Esophagus muscularis mucosa (tissue), 4 donors: ENCODE results near the gene PKP3. TPM values are rescaled to one million over a fixed set of nuclear protein-coding genes. Genes with fewer than 3 reads are reported as not detected.
A peak's percentile ranks its signal among the peaks of the same experiment; 100 is the strongest.

Experiments
- DNase-seq: peaks from one replicate; pipeline ENCODE4 v3.0.0-alpha.2; 2017; ENCODE audit errors: extremely low spot score
- H3K27ac ChIP-seq, 4 donors: fragments of 200-600 bp; sonication (generic); replicated peaks in 1 of 4; 1 replicate in 3 of 4; 2 replicates in 1 of 4; pipeline ENCODE4 v1.5.1; 2016 to 2019; ENCODE audit warnings: mild to moderate bottlenecking in 1 of 4
- H3K27me3 ChIP-seq, 4 donors: fragments of 200-600 bp; sonication (generic); one replicate each; pipeline versions ENCODE4 v1.5.1 to v1.6.0; 2016 to 2019
- H3K36me3 ChIP-seq, 4 donors: fragments of 200-600 bp; sonication (generic); one replicate each; pipeline ENCODE4 v1.5.1; 2016 to 2019
- H3K4me1 ChIP-seq, 4 donors: fragments of 200-600 bp; sonication (generic); one replicate each; pipeline ENCODE4 v1.5.1; 2016 to 2019
- H3K4me3 ChIP-seq, 4 donors: fragments of 200-600 bp; sonication (generic); 1 replicate in 2 of 4; 2 replicates in 2 of 4; pipeline ENCODE4 v1.5.1; 2016 to 2019; ENCODE audit warnings: mild to moderate bottlenecking in 4 of 4, moderate library complexity in 1 of 4
- H3K9me3 ChIP-seq, 4 donors: fragments of 200-600 bp; sonication (generic); 1 replicate in 3 of 4; 2 replicates in 1 of 4; pipeline ENCODE4 v1.5.1; 2016 to 2019
- CTCF ChIP-seq, 3 experiments: fragments of 200-600 bp in 2 of 3; fragments of 450-650 bp in 1 of 3; sonication (generic) in 2 of 3; IDR thresholded peaks; one replicate each; pipeline ENCODE4 v1.5.1; 2017 to 2019; ENCODE audit warnings: antibody characterized with exemption in 3 of 3, mild to moderate bottlenecking in 2 of 3, moderate library complexity in 1 of 3
- EP300 ChIP-seq: sonication (generic); formaldehyde crosslinking; IDR thresholded peaks from one replicate; pipeline ENCODE4 v1.6.1; 2017; ENCODE audit warnings: antibody characterized with exemption
- POLR2A ChIP-seq: fragments of 450-650 bp; IDR thresholded peaks from one replicate; pipeline ENCODE4 v1.6.1; 2017; ENCODE audit warnings: antibody characterized with exemption, moderate library complexity, mild to moderate bottlenecking, low read depth
- POLR2AphosphoS5 ChIP-seq, 2 donors: sonication (generic); formaldehyde crosslinking; IDR thresholded peaks; one replicate each; pipeline ENCODE4 v1.6.1; 2017; ENCODE audit warnings: antibody characterized with exemption in 2 of 2
- WGBS: methylation state at CpG from one replicate; pipeline ENCODE4 v1.1.5; 2018; 5-methylcytosine and 5-hydroxymethylcytosine counted together
- intact Hi-C: fragments of 100-400 bp; cut with DNase I; formaldehyde crosslinking; loops from one replicate; pipeline ENCODE4 v1.15.1; 2023
- total RNA-seq, 4 donors: library from RNA; depleted of rRNA; stranded (reverse); fragments of >200 nt; gene quantifications; one replicate each; pipeline versions ENCODE4 v1.1.0 to v1.2.1, GENCODE V29; 2016

PKP3 gene
- total RNA-seq, 4 donors from 2014 or later = 0.17 to 1.1 (median 0.51) TPM

DNA sequence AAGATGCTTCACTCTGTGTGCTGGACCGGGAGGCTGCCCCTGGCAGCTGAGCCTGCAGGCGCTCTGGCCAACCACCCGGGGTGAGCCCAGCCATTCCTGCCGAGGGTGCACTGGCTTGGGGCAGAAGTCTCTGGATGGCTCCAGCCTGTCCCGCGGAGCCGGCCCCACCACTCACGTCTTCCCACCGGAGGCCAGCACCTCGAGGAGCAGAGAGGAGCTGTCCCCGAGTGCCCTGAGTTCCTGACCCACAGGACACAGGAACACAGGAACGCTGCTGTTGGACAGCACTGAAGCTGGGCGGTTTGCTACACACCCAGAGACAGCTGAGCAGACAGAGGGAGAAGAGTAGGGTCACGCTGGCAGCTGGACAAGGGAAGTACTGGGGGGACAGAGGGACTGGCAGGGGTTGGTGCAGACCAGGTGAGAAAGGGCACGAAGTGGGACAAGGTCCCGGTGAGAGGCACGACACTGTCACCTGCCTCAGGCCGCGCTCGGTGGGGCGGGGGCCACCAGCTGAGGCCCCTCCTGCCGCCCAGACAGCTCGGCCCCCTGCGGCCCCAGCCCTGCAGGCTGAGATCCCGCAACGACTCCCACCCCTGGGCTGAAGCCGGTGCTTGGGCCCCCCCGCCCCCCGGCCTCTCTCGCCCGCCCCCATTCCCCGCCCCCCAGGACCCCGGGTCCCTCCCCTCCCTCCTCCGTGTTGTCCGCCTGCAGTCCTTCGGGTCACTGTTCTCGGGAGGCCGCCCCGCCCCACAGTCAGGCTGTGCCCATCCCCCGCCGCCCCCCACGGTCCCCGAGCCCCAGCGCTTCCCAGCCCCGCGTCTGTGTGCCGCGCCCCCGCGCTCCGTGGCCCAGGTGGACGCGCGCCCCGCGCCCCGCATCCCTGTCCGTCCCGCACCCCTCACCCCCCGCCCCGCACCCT lies 25.3 kb upstream of the PKP3 start:
- H3K4me1 ChIP-seq = peaks cover 5 to 21% (median 20%) of the 10 kb centered on the region in 4 donors
- intact Hi-C loops = loop anchor here (10.0 kb wide), 1 partner anchor 164 kb away; the partner anchor contains the start of genes BET1L and RIC8A
- H3K4me3 ChIP-seq = peak overlapping the region; percentile 42 to 59 (median 50)
- peak overlapping the region in 3 of 4 donors; percentile 13 to 70 (median 40) for H3K27ac ChIP-seq
- WGBS = 0% methylated on average over 9 of the region's 61 CpGs
- no peak for TF ChIP-seq POLR2AphosphoS5 (IDR thresholded peaks at IDR 0.05)
- no peak for TF ChIP-seq CTCF (IDR thresholded peaks at IDR 0.05)
- TF ChIP-seq POLR2A = no peak
- TF ChIP-seq EP300 = no peak
- no peak for DNase-seq
- H3K27me3 ChIP-seq = peaks cover 0 to 28% (median 21%) of the 10 kb centered on the region in 4 donors
- H3K9me3 ChIP-seq = no peaks in the 10 kb centered on the region
- H3K36me3 ChIP-seq = peaks cover 0 to 12% (median 0%) of the 10 kb centered on the region in 4 donors

GRCh38 chr11:369336-370018 lies 24.5 kb upstream of the PKP3 start, which contains the start of gene B4GALNT4:
Gene B4GALNT4 (plus strand): TSS chr11:369499. CDS start chr11:369804, 305 bp downstream.
- no CpG with 5 or more reads among the region's 118 CpGs for WGBS
- H3K4me1 ChIP-seq = peaks cover 5 to 21% (median 20%) of the 10 kb centered on the region in 4 donors

DNA sequence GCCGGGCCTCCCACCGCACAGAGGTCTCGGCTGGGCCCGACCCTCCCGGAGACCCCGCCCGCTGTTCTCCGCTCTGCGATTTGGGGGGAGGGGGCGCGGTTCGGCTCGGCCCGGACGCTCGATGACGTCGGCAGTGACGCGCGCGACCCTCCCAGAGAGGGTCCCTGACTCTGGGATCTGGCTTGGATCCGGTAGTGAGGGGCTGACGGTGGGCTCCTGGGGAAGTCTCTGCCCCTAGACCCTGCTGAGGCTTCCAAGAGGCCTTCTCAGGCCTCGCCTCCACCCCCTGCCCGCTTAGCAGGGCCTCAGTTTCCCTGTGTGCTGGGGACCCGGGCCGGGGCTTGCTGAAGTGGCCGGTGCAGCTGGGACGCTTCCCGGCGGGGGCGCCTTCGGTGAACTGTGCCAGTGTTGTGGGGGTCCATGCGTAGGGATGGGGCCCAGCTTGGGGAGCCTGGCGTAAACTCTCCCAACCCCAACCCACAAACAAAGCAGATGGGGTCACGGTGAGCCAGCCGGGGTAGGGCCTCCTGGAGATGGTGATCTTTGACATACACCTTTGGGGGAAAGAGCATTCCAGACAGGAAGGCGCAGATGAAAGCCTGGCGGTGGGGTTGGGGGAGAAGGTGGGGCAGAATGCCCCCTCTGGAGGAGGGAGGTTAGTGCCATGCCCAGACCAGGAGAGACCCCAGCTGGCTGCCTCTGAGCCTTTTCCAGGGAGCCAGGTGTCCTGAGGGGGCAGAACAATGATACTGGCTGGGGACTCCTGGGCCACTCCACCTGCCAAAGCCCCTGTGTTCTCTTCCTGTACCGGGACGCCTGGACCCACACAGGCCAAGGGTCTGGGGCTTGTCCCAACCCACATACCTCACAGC lies 23.7 kb upstream of the PKP3 start:
- H3K4me1 ChIP-seq = peaks cover 5 to 21% (median 20%) of the 10 kb centered on the region in 4 donors
- H3K9me3 ChIP-seq = no peaks in the 10 kb centered on the region
- peak overlapping the region in 1 of 4 donors; percentile 10 for H3K27ac ChIP-seq
- intact Hi-C loops = no loop called here
- DNase-seq = no peak
- peaks cover 0 to 28% (median 13%) of the 10 kb centered on the region in 4 donors for H3K27me3 ChIP-seq
- peaks cover 0 to 12% (median 0%) of the 10 kb centered on the region in 4 donors for H3K36me3 ChIP-seq
- peak overlapping the region in 3 of 4 donors; percentile 18 to 59 (median 53) for H3K4me3 ChIP-seq
- 71% methylated on average over 7 of the region's 42 CpGs for WGBS
- TF ChIP-seq POLR2A (no peak), EP300 (no peak), CTCF (IDR thresholded peaks at IDR 0.05) (no peak), POLR2AphosphoS5 (IDR thresholded peaks at IDR 0.05) (no peak)

More at GRCh38 chr11:369336-370018, 24.5 kb upstream of the PKP3 start, which contains the start of gene B4GALNT4:
- TF ChIP-seq POLR2AphosphoS5 (IDR thresholded peaks at IDR 0.05) (no peak), CTCF (IDR thresholded peaks at IDR 0.05) (no peak), POLR2A (no peak), EP300 (no peak)
- Histone ChIP-seq H3K4me3 (peak within 1 kb of the TSS; percentile 42 to 59 (median 50)), H3K36me3 (peaks cover 0 to 12% (median 0%) of the 10 kb centered on the region in 4 donors), H3K9me3 (no peaks in the 10 kb centered on the region), H3K27me3 (peaks cover 0 to 28% (median 18%) of the 10 kb centered on the region in 4 donors), H3K27ac (peak within 1 kb of the TSS in 3 of 4 donors; percentile 13 to 70 (median 40))
- DNase-seq = no peak
- intact Hi-C loops = loop anchor here (10.0 kb wide), 1 partner anchor 165 kb away; the partner anchor contains the start of genes BET1L and RIC8A

GRCh38 chr11:371051-371450 lies 23.0 kb upstream of the PKP3 start:
- intact Hi-C loops = no loop called here

More at GRCh38 chr11:371051-371450, 23.0 kb upstream of the PKP3 start:
- H3K27ac ChIP-seq = no peak overlapping the region
- peaks cover 0 to 19% (median 1%) of the 10 kb centered on the region in 4 donors for H3K36me3 ChIP-seq
- TF ChIP-seq POLR2A (no peak), POLR2AphosphoS5 (IDR thresholded peaks at IDR 0.05) (no peak), EP300 (no peak), CTCF (IDR thresholded peaks at IDR 0.05) (no peak)
- H3K4me1 ChIP-seq = peaks cover 5 to 21% (median 20%) of the 10 kb centered on the region in 4 donors
- H3K9me3 ChIP-seq = no peaks in the 10 kb centered on the region
- no peak overlapping the region for H3K4me3 ChIP-seq
- no peak for DNase-seq
- WGBS = 92% methylated on average over 4 of the region's 5 CpGs
- H3K27me3 ChIP-seq = peaks cover 0 to 25% (median 12%) of the 10 kb centered on the region in 4 donors
